Vagina (tissue), 2 donors: ENCODE measurements around the gene PACC1. TPM values are rescaled to one million over a fixed set of nuclear protein-coding genes. Genes with fewer than 3 reads are reported as not detected.

Experiments used
- DNase-seq, 2 donors: peaks; one replicate each; pipeline ENCODE4 v3.0.0-alpha.2; 2017; ENCODE audit errors: extremely low spot score in 2 of 2
- H3K27ac ChIP-seq: fragments of 200-600 bp; sonication (generic); one replicate; pipeline ENCODE4 v1.5.1; 2019
- H3K27me3 ChIP-seq: fragments of 200-600 bp; sonication (generic); one replicate; pipeline ENCODE4 v1.5.1; 2019
- H3K36me3 ChIP-seq, 2 donors: fragments of 200-600 bp; sonication (generic); one replicate each; pipeline ENCODE4 v1.5.1; 2017 to 2019
- H3K4me1 ChIP-seq: fragments of 200-600 bp; sonication (generic); one replicate; pipeline ENCODE4 v1.5.1; 2019
- H3K4me3 ChIP-seq, 2 donors: fragments of 200-600 bp; sonication (generic); 1 replicate in 1 of 2; 2 replicates in 1 of 2; pipeline ENCODE4 v1.5.1; 2016 to 2019
- H3K9me3 ChIP-seq: fragments of 200-600 bp; sonication (generic); one replicate; pipeline ENCODE4 v1.5.1; 2019
- CTCF ChIP-seq, 3 experiments: fragments of 450-650 bp in 2 of 3; fragments of 200-600 bp in 1 of 3; sonication (generic) in 1 of 3; IDR thresholded peaks; one replicate each; pipeline ENCODE4 v1.5.1; 2017 to 2019; ENCODE audit warnings: antibody characterized with exemption in 3 of 3, mild to moderate bottlenecking in 2 of 3, moderate library complexity in 2 of 3
- POLR2A ChIP-seq, 2 donors: fragments of 450-650 bp; IDR thresholded peaks; one replicate each; pipeline ENCODE4 v1.6.1; 2017; ENCODE audit warnings: antibody characterized with exemption in 2 of 2, mild to moderate bottlenecking in 2 of 2, moderate library complexity in 2 of 2
- POLR2AphosphoS5 ChIP-seq, 2 donors: sonication (generic); formaldehyde crosslinking; IDR thresholded peaks; one replicate each; pipeline ENCODE4 v1.9.0; 2017; ENCODE audit warnings: antibody characterized with exemption in 2 of 2, mild to moderate bottlenecking in 2 of 2, low read depth in 1 of 2; ENCODE audit not compliant: insufficient read depth in 1 of 2
- intact Hi-C: fragments of 100-400 bp; cut with DNase I; formaldehyde crosslinking; loops from one replicate; pipeline ENCODE4 v1.15.1; 2023
- total RNA-seq: library from RNA; depleted of rRNA; stranded (reverse); fragments of >200 nt; gene quantifications from one replicate; pipeline ENCODE4 v1.2.3, GENCODE V29; 2016

PACC1 gene
- total RNA-seq, 1 donor from 2014 or later: 6.1 TPM

GRCh38 chr1:212412374-212412773, 2.3 kb downstream of the PACC1 start:
- no peak overlapping the region for H3K27ac ChIP-seq
- TF ChIP-seq POLR2AphosphoS5 (IDR thresholded peaks at IDR 0.05; ENCODE audit: insufficient read depth in 1 of 2, low read depth in 1 of 2) (no peak), CTCF (IDR thresholded peaks at IDR 0.05) (no peak), POLR2A (IDR thresholded peaks at IDR 0.05) (no peak)
- H3K9me3 ChIP-seq: no peaks in the 10 kb centered on the region
- H3K27me3 ChIP-seq: no peaks in the 10 kb centered on the region
- H3K4me1 ChIP-seq: peaks cover 17% of the 10 kb centered on the region
- peaks cover 0 to 18% of the 10 kb centered on the region in 2 donors for H3K36me3 ChIP-seq
- DNase-seq: peak in 1 of 2 donors; percentile 52
- no peak overlapping the region for H3K4me3 ChIP-seq
- intact Hi-C loops: no loop called here

GRCh38 chr1:212410231-212410820, 4.4 kb downstream of the PACC1 start:
- H3K4me1 ChIP-seq: peaks cover 16% of the 10 kb centered on the region
- TF ChIP-seq CTCF (IDR thresholded peaks at IDR 0.05) (no peak), POLR2AphosphoS5 (IDR thresholded peaks at IDR 0.05; ENCODE audit: insufficient read depth in 1 of 2, low read depth in 1 of 2) (no peak), POLR2A (IDR thresholded peaks at IDR 0.05) (no peak)
- H3K36me3 ChIP-seq: peaks cover 0 to 30% of the 10 kb centered on the region in 2 donors
- H3K27me3 ChIP-seq: no peaks in the 10 kb centered on the region
- H3K27ac ChIP-seq: no peak overlapping the region
- no peak overlapping the region for H3K4me3 ChIP-seq
- H3K9me3 ChIP-seq: no peaks in the 10 kb centered on the region
- intact Hi-C loops: no loop called here
- no peak for DNase-seq

- Histone ChIP-seq H3K27me3 (no peaks in the 10 kb centered on the region), H3K27ac (no peak overlapping the region), H3K9me3 (no peaks in the 10 kb centered on the region), H3K4me1 (no peaks in the 10 kb centered on the region), H3K4me3 (no peak overlapping the region), H3K36me3 (peaks cover 0 to 13% of the 10 kb centered on the region in 2 donors)
- no peak for DNase-seq
- TF ChIP-seq CTCF (IDR thresholded peaks at IDR 0.05) (no peak), POLR2AphosphoS5 (IDR thresholded peaks at IDR 0.05; ENCODE audit: insufficient read depth in 1 of 2, low read depth in 1 of 2) (no peak), POLR2A (IDR thresholded peaks at IDR 0.05) (no peak)
- intact Hi-C loops: no loop called here
Observed at GRCh38 chr1:212402666-212403321, 11.9 kb downstream of the PACC1 start.

- no peak overlapping the region for H3K27ac ChIP-seq
- H3K4me1 ChIP-seq: no peaks in the 10 kb centered on the region
- no peaks in the 10 kb centered on the region for H3K27me3 ChIP-seq
- H3K4me3 ChIP-seq: no peak overlapping the region
- peaks cover 0 to 9% of the 10 kb centered on the region in 2 donors for H3K36me3 ChIP-seq
- no peaks in the 10 kb centered on the region for H3K9me3 ChIP-seq
- TF ChIP-seq CTCF (IDR thresholded peaks at IDR 0.05) (no peak), POLR2AphosphoS5 (IDR thresholded peaks at IDR 0.05; ENCODE audit: insufficient read depth in 1 of 2, low read depth in 1 of 2) (no peak), POLR2A (IDR thresholded peaks at IDR 0.05) (no peak)
- intact Hi-C loops: no loop called here
- no peak for DNase-seq
Observed at GRCh38 chr1:212401838-212402582, 12.7 kb downstream of the PACC1 start.
